ENCODE results near the gene TNPO3.

DNA sequence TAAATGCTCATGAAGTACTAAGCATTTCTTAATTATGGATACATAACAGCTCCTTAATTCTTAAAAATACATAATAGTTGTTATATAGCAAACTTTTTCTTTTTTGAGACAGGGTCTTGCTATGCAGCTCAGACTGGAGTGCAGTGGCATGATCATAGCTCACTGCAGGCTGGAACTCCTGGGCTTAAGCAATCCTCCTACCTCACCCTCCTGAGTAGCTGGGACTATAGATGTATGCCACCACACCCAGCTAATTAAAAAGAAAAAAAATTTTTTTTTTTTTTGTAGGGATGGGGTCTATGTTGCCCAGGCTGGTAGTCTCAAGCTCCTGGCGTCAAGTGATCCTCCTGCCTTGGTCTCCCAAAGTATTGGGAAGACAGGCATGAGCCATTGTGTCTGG, 86.3 kb downstream of the TNPO3 start:
- TF ChIP-seq POLR2A (IDR thresholded peaks at IDR 0.05): no peak
- no peak for TF ChIP-seq EP300 (IDR thresholded peaks at IDR 0.05; ENCODE audit: low read depth)
- TF ChIP-seq, protein P1, sequence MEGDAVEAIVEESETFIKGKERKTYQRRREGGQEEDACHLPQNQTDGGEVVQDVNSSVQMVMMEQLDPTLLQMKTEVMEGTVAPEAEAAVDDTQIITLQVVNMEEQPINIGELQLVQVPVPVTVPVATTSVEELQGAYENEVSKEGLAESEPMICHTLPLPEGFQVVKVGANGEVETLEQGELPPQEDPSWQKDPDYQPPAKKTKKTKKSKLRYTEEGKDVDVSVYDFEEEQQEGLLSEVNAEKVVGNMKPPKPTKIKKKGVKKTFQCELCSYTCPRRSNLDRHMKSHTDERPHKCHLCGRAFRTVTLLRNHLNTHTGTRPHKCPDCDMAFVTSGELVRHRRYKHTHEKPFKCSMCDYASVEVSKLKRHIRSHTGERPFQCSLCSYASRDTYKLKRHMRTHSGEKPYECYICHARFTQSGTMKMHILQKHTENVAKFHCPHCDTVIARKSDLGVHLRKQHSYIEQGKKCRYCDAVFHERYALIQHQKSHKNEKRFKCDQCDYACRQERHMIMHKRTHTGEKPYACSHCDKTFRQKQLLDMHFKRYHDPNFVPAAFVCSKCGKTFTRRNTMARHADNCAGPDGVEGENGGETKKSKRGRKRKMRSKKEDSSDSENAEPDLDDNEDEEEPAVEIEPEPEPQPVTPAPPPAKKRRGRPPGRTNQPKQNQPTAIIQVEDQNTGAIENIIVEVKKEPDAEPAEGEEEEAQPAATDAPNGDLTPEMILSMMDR (IDR thresholded peaks at IDR 0.05): no peak
